ENCODE data around the gene NUDC. TPM values are rescaled to one million over a fixed set of nuclear protein-coding genes. Genes with fewer than 3 reads are reported as not detected.

Gene NUDC
- total RNA-seq, 1 experiment from 2014 or later = 118 TPM

- Histone ChIP-seq H3K14ac (ENCODE audit: insufficient read depth, low read length) (no peak overlapping the region), H3K23ac (ENCODE audit: insufficient read length, low read depth, low read length) (no peak overlapping the region), H3K27ac (ENCODE audit: insufficient read length, low read depth, low read length) (no peak overlapping the region), H2BK20ac (ENCODE audit: low read depth, low read length, poor library complexity, severe bottlenecking) (no peak overlapping the region), H3K23me2 (ENCODE audit: insufficient read length, low read depth, low read length, poor library complexity, severe bottlenecking) (no peaks in the 10 kb centered on the region), H4K91ac (ENCODE audit: insufficient read length, low read depth, low read length) (no peak overlapping the region), H2AFZ (ENCODE audit: low read length) (no peak overlapping the region), H2AK5ac (ENCODE audit: insufficient read length, low read length) (no peak overlapping the region), H4K5ac (ENCODE audit: insufficient read length, low read depth, low read length) (no peak overlapping the region), H3K27me3 (ENCODE audit: insufficient read depth, low read length) (no peaks in the 10 kb centered on the region), H2BK15ac (ENCODE audit: low read depth, low read length) (no peak overlapping the region), H2BK12ac (ENCODE audit: insufficient read length, low read depth, low read length) (no peak overlapping the region), H3K79me1 (ENCODE audit: insufficient read depth, low read depth, low read length, poor library complexity, severe bottlenecking) (no peaks in the 10 kb centered on the region), H3K79me2 (ENCODE audit: insufficient read depth, low read length) (no peaks in the 10 kb centered on the region; the same call in 1 of the 2 replicates), H3T11ph (ENCODE audit: low read length) (no peak overlapping the region), H3K9me3 (ENCODE audit: control insufficient read depth, low read depth, low read length) (no peaks in the 10 kb centered on the region), H3K56ac (ENCODE audit: insufficient read length, low read depth, low read length) (no peak overlapping the region), H3K4me2 (ENCODE audit: insufficient read depth, insufficient read length, low read length) (no peak overlapping the region), H2BK120ac (ENCODE audit: low read depth, low read length, poor library complexity, severe bottlenecking) (no peak overlapping the region), H3K4me1 (ENCODE audit: insufficient read depth, low read length) (no peaks in the 10 kb centered on the region), H2BK5ac (ENCODE audit: insufficient read length, low read length) (no peak overlapping the region), H3K4ac (ENCODE audit: low read depth, low read length) (no peak overlapping the region), H3K9ac (ENCODE audit: extremely low read depth, insufficient read length, low read length) (no peak overlapping the region), H3K18ac (ENCODE audit: insufficient read length, low read depth, low read length) (no peak overlapping the region), H4K8ac (replicated peaks; ENCODE audit: insufficient read length, low read depth, low read length) (no peak overlapping the region), H4K20me1 (ENCODE audit: control insufficient read depth, insufficient read depth, insufficient read length) (no peaks in the 10 kb centered on the region)
- no peaks in the 10 kb centered on the region for H3K9me3 Mint-ChIP-seq
- TF ChIP-seq, protein P1, sequence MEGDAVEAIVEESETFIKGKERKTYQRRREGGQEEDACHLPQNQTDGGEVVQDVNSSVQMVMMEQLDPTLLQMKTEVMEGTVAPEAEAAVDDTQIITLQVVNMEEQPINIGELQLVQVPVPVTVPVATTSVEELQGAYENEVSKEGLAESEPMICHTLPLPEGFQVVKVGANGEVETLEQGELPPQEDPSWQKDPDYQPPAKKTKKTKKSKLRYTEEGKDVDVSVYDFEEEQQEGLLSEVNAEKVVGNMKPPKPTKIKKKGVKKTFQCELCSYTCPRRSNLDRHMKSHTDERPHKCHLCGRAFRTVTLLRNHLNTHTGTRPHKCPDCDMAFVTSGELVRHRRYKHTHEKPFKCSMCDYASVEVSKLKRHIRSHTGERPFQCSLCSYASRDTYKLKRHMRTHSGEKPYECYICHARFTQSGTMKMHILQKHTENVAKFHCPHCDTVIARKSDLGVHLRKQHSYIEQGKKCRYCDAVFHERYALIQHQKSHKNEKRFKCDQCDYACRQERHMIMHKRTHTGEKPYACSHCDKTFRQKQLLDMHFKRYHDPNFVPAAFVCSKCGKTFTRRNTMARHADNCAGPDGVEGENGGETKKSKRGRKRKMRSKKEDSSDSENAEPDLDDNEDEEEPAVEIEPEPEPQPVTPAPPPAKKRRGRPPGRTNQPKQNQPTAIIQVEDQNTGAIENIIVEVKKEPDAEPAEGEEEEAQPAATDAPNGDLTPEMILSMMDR (conservative IDR thresholded peaks at IDR 0.05) = no peak
- no CpG with 5 or more reads among the region's 10 CpGs for WGBS (ENCODE audit: extremely low coverage, insufficient read length, low lambda C conversion rate)
- DNase-seq = no peak
- peaks cover 0 to 4% of the 10 kb centered on the region in 2 experiments; a peak in 1 of 4 replicates for H3K4me1 Mint-ChIP-seq
- no peak overlapping the region for H3K27ac Mint-ChIP-seq
- H3K4me3 Mint-ChIP-seq = no peak overlapping the region
- no peaks in the 10 kb centered on the region for H3K27me3 Mint-ChIP-seq (ENCODE audit: low read depth)
- peaks cover 39 to 80% (median 62%) of the 10 kb centered on the region in 3 experiments; a peak in 6 of 7 replicates for H3K36me3 Mint-ChIP-seq (ENCODE audit: insufficient read depth in 1 of 3, low read depth in 3 of 3)
These were observed 19.8 kb downstream of the NUDC start for GRCh38 chr1:26941311-26941710.
